CD14-positive monocyte (primary cell): ENCODE data around the gene MPHOSPH10. TPM values are rescaled to one million over a fixed set of nuclear protein-coding genes. Genes with fewer than 3 reads are reported as not detected.

Experiments
- DNase-seq, 3 donors: peaks; one replicate each; pipeline ENCODE4 v3.0.0-alpha.2; 2011 to 2022
- H2AFZ ChIP-seq: 2 replicates; pipeline ENCODE4 v1.6.0; 2012; ENCODE audit warnings: mild to moderate bottlenecking, low read depth, low read length, inconsistent platforms; ENCODE audit not compliant: insufficient read depth, poor library complexity, severe bottlenecking
- H3K27ac ChIP-seq, 2 donors: 1 replicate in 1 of 2; 2 replicates in 1 of 2; pipeline ENCODE4 v1.5.1; 2012 to 2013; ENCODE audit warnings: low read length in 2 of 2, control low read depth in 1 of 2, inconsistent platforms in 1 of 2, low read depth in 1 of 2, mild to moderate bottlenecking in 1 of 2
- H3K27me3 ChIP-seq, 2 donors: one replicate each; pipeline versions ENCODE4 v1.6.0 to v1.6.1; 2011 to 2013; ENCODE audit warnings: low read length in 2 of 2; ENCODE audit not compliant: control insufficient read depth in 2 of 2, insufficient read depth in 2 of 2
- H3K36me3 ChIP-seq, 2 donors: replicated peaks in 1 of 2; 1 replicate in 1 of 2; 2 replicates in 1 of 2; pipeline versions ENCODE4 v1.5.1 to v1.6.1; 2012 to 2013; ENCODE audit warnings: low read length in 2 of 2, control low read depth in 1 of 2, inconsistent platforms in 1 of 2, mild to moderate bottlenecking in 1 of 2; ENCODE audit not compliant: insufficient read depth in 2 of 2, control insufficient read depth in 1 of 2
- H3K4me1 ChIP-seq, 2 donors: 1 replicate in 1 of 2; 2 replicates in 1 of 2; pipeline versions ENCODE4 v1.5.1 to v1.6.1; 2012 to 2013; ENCODE audit warnings: low read length in 2 of 2, control low read depth in 1 of 2, inconsistent platforms in 1 of 2, mild to moderate bottlenecking in 1 of 2, moderate library complexity in 1 of 2; ENCODE audit not compliant: insufficient read depth in 2 of 2, control insufficient read depth in 1 of 2
- H3K4me2 ChIP-seq: replicated peaks from 2 replicates; pipeline ENCODE3; 2012; ENCODE audit warnings: low read length, moderate library complexity, mild to moderate bottlenecking; ENCODE audit not compliant: poor library complexity, severe bottlenecking; ENCODE audit errors: extremely low read depth
- H3K4me3 ChIP-seq, 3 experiments: fragments of 200-600 bp in 1 of 3; sonication (generic) in 1 of 3; replicated peaks in 1 of 3; 1 replicate in 2 of 3; 2 replicates in 1 of 3; pipeline ENCODE4 v1.5.1; 2011 to 2013; ENCODE audit warnings: low read length in 3 of 3, mild to moderate bottlenecking in 3 of 3, control low read depth in 2 of 3, low read depth in 2 of 3, inconsistent platforms in 1 of 3, moderate library complexity in 1 of 3
- H3K79me2 ChIP-seq: 2 replicates; pipeline ENCODE4 v1.6.0; 2012; ENCODE audit warnings: mild to moderate bottlenecking, control low read depth, inconsistent platforms, low read length, moderate library complexity; ENCODE audit not compliant: insufficient read depth
- H3K9ac ChIP-seq: 2 replicates; pipeline ENCODE4 v1.6.0; 2017; ENCODE audit warnings: low read length, mild to moderate bottlenecking; ENCODE audit not compliant: insufficient read depth, poor library complexity, severe bottlenecking
- H3K9me3 ChIP-seq, 2 donors: replicated peaks in 1 of 2; 1 replicate in 1 of 2; 2 replicates in 1 of 2; pipeline versions ENCODE4 v1.5.1 to v1.6.1; 2012 to 2013; ENCODE audit warnings: low read length in 2 of 2, control low read depth in 1 of 2; ENCODE audit not compliant: control insufficient read depth in 1 of 2, insufficient read depth in 1 of 2
- H4K20me1 ChIP-seq: 2 replicates; pipeline ENCODE4 v1.6.0; 2012; ENCODE audit warnings: mild to moderate bottlenecking, low read length, control low read depth, moderate library complexity; ENCODE audit not compliant: insufficient read depth
- H3K27ac Mint-ChIP-seq, 7 donors: one replicate each; pipeline ENCODE4 v1.8.0; 2020; ENCODE audit warnings: mild to moderate bottlenecking in 7 of 7, mixed read lengths in 7 of 7, moderate library complexity in 6 of 7, inconsistent platforms in 2 of 7
- H3K27me3 Mint-ChIP-seq, 3 donors: one replicate each; pipeline ENCODE4 v1.8.0; 2021 to 2022; ENCODE audit warnings: low read depth in 3 of 3, mild to moderate bottlenecking in 3 of 3, mixed read lengths in 3 of 3, moderate library complexity in 3 of 3, inconsistent platforms in 1 of 3
- H3K36me3 Mint-ChIP-seq, 2 donors: one replicate each; pipeline ENCODE4 v1.8.0; 2020; ENCODE audit warnings: mixed read lengths in 2 of 2, inconsistent platforms in 1 of 2, mild to moderate bottlenecking in 1 of 2
- H3K4me1 Mint-ChIP-seq: one replicate; pipeline ENCODE4 v1.8.0; 2020; ENCODE audit warnings: mild to moderate bottlenecking, mixed read lengths
- H3K4me3 Mint-ChIP-seq, 2 donors: one replicate each; pipeline ENCODE4 v1.8.0; 2020; ENCODE audit warnings: mild to moderate bottlenecking in 2 of 2, mixed read lengths in 2 of 2, moderate library complexity in 1 of 2
- H3K9me3 Mint-ChIP-seq, 7 donors: one replicate each; pipeline ENCODE4 v1.8.0; 2020 to 2022; ENCODE audit warnings: mixed read lengths in 7 of 7, mild to moderate bottlenecking in 6 of 7, moderate library complexity in 6 of 7, inconsistent platforms in 2 of 7
- CTCF ChIP-seq: fragments of 200-600 bp; IDR thresholded peaks from one replicate; pipeline ENCODE4 v1.8.0; 2022; ENCODE audit warnings: antibody characterized with exemption, mild to moderate bottlenecking
- WGBS: methylation state at CpG from one replicate; pipeline ENCODE4 v1.1.5; 2013; ENCODE audit warnings: missing lambda C conversion rate; ENCODE audit not compliant: insufficient coverage; 5-methylcytosine and 5-hydroxymethylcytosine counted together
- intact Hi-C, 2 donors: fragments of 100-400 bp; cut with micrococcal nuclease; formaldehyde crosslinking; loops; one replicate each; pipeline versions ENCODE4 v1.15.0 to v1.15.1; 2023
- polyA minus RNA-seq: library from RNA; depleted of rRNA, polyadenylated mRNA; stranded (reverse); fragments of >200 nt; gene quantifications from 2 replicates; pipeline ENCODE4 v1.2.3, GENCODE V29; 2012
- polyA plus RNA-seq, 3 donors: library from polyadenylated mRNA; depleted of rRNA in 1 of 3; unstranded in 2 of 3; stranded (reverse) in 1 of 3; fragments of 300-500 nt in 2 of 3; fragments of >200 nt in 1 of 3; fragmentation: Illumina TruSeq in 2 of 3; gene quantifications; 1 replicate in 2 of 3; 2 replicates in 1 of 3; pipeline ENCODE4 v1.2.3, GENCODE V29; 2012 to 2021
- total RNA-seq, 12 experiments: library from RNA in 1 of 12; stranded (reverse) in 1 of 12; fragments of 120-200 nt in 1 of 12; gene quantifications; one replicate each; pipeline ENCODE4 v1.2.4 and lab custom pipeline; 2013 to 2026; ENCODE audit warnings: mixed read lengths in 6 of 12, inconsistent platforms in 1 of 12

The MPHOSPH10 gene, protein sequence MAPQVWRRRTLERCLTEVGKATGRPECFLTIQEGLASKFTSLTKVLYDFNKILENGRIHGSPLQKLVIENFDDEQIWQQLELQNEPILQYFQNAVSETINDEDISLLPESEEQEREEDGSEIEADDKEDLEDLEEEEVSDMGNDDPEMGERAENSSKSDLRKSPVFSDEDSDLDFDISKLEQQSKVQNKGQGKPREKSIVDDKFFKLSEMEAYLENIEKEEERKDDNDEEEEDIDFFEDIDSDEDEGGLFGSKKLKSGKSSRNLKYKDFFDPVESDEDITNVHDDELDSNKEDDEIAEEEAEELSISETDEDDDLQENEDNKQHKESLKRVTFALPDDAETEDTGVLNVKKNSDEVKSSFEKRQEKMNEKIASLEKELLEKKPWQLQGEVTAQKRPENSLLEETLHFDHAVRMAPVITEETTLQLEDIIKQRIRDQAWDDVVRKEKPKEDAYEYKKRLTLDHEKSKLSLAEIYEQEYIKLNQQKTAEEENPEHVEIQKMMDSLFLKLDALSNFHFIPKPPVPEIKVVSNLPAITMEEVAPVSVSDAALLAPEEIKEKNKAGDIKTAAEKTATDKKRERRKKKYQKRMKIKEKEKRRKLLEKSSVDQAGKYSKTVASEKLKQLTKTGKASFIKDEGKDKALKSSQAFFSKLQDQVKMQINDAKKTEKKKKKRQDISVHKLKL
- total RNA-seq (2013), result 18.6 TPM
- polyA plus RNA-seq (1 to 10 TPM; 4.8 to 9.9 (median 5.6) TPM), polyA minus RNA-seq (1.9 and 3.9 TPM in 2 replicates), total RNA-seq (lab: John Stamatoyannopoulos, UW) (2.1 to 16.3 (median 8.5) reads per million in 11 experiments)

DNA sequence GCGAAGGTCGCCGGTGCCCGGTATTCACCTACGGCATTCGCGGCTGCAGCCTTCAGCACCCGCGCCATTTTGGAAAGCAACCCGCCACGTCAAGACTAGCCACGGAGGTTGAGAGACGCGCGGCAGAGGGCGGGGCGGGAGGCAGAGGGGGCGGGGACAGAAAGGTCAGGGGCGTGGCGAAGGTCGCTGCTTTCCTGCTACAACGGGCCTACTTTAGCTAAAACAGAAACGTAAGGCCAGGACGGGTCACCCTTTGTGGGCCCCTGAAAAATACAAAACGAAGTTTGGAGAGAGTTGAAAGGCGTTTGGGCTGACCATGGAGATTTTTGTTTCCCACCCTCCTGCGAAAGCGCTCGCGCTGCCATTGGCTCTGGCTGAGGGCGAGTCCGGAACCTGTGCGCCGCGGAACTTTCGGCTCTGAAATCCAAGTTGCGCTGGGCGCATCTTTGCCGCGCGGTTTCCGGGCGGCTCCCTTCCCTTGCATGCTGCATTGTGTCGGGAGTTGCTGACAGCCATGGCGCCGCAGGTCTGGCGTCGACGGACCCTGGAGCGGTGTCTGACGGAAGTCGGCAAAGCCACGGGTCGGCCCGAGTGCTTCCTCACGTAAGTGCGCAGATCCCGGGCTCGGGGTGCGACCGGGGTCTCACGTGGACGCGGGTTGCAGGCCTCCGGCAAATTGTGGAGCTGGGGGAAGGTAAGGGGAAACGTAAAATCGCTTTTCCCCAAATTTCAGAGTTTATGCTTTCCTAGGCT lies at the start of gene MPHOSPH10, which contains the start of gene MCEE:
MPHOSPH10 (plus strand) TSS at position 483 of the 753 bp plus-strand sequence; CDS start at position 515, 32 bp downstream.
MCEE (minus strand) TSS at position 78 of the 753 bp plus-strand sequence; CDS start at position 68, 10 bp downstream.
- Histone ChIP-seq H3K4me1 (peaks cover 17 to 39% of the 10 kb centered on the region in 2 donors), H3K27me3 (no peaks in the 10 kb centered on the region), H3K79me2 (peaks cover 78% of the 10 kb centered on the region), H3K4me2 (peak within 1 kb of the TSS; percentile 88), H3K36me3 (peaks cover 19 to 30% of the 10 kb centered on the region in 2 donors), H2AFZ (peak within 1 kb of the TSS; percentile 99), H3K27ac (peak within 1 kb of the TSS; percentile 82 to 94), H3K9me3 (no peaks in the 10 kb centered on the region), H3K9ac (peak within 1 kb of the TSS; percentile 89), H4K20me1 (no peaks in the 10 kb centered on the region), H3K4me3 (peak within 1 kb of the TSS; percentile 87 to 99 (median 93))
- TF ChIP-seq CTCF, result no peak
- intact Hi-C loops, result loop anchor here in 1 of 2 donors (5.0 kb wide), 1 partner anchor 58 kb away; no protein-coding TSS in a partner anchor
- no peaks in the 10 kb centered on the region for H3K9me3 Mint-ChIP-seq
- no peak within 1 kb of the TSS for H3K4me3 Mint-ChIP-seq
- H3K4me1 Mint-ChIP-seq, result peaks cover 11% of the 10 kb centered on the region
- H3K27ac Mint-ChIP-seq, result peak within 1 kb of the TSS in 2 of 7 donors; percentile 73 to 97
- under 1% methylated on average over 55 of the region's 67 CpGs for WGBS
- DNase-seq, result peak; percentile 75 to 84 (median 78)
- H3K27me3 Mint-ChIP-seq, result no peaks in the 10 kb centered on the region
- peaks cover 12 to 14% of the 10 kb centered on the region in 2 donors for H3K36me3 Mint-ChIP-seq
